HL-60/S4 (cell line): ENCODE measurements around the gene RAC2.
"Not testable (repeated sequence)": the region's sequence is repeated elsewhere in the genome, so short reads cannot be mapped to it uniquely, and the experiment has no call there.

ENCODE experiments used
- in situ Hi-C: fragments of 300-500 bp; cut with MboI; formaldehyde crosslinking; loops from 2 replicates; pipeline ENCODE4 v1.14.3; 2022; ENCODE audit warnings: low sequenced_read_pairs

Gene RAC2

GRCh38 chr22:37258005-37258752 lies 14.1 kb upstream of the RAC2 start:
- in situ Hi-C loops = no loop called here

DNA sequence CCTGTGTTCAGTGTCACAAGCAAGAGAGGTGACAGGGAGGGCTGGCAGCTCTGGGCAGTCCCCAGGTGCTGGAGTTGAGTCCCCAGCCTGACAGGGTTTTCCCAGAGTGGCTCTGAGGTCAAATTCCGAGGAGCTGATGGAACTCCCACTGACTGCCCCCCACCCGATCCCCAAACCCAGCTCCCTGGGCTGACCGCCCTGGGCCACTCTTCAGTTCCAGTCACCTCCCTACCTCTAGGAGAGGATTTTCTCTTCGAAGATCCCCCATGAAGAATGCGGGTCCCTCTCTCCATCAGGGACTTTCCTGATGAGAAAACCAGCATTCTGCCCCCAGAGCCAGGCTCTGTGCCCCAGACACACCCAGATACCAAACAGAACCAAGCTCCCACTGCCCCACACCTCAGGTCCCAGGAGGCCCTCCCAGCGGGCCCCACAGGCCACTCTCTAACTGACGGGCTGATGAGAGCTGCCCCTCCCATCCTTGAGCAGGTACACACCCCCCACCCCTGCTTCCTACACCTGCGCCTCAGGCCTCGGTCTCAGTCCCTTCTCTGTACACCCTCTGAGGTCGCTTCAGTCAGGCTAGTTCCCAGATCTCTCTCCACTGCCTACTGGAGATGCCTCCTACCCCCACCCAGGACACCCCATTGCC lies 12.1 kb upstream of the RAC2 start:
- in situ Hi-C loops = no loop called here

GRCh38 chr22:37255558-37256006 lies 11.5 kb upstream of the RAC2 start:
- in situ Hi-C loops = no loop called here

GRCh38 chr22:37254867-37255233 lies 10.8 kb upstream of the RAC2 start:
- in situ Hi-C loops = no loop called here

DNA sequence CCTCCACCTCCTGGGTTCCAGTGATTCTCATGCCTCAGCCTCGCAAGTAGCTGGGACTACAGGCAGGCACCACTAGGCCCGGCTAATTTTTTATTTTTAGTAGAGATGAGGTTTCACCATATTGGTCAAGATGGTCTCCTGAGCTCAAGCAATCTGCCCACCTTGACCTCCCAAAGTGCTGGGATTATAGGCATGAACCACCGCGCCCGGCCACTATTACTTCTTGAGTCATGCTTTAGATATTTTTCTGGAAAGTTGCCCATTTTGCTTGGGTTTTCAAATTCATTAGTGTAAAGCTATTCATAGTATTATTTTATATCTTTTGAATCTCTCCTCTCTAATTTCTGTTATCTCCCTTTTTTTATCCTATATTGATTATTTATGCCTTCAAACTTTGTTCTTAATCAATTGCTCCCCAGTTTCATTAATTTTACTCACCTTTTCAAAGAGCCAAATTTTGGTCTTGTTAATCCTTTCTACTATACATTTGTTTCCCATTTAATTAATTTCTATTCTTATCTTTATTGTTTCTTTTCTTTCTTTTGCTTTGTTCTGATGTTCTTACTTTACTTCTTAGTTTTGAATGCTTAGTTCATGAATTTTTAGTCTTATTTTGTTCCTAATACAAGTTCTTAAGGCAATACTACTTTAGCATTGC lies 10.3 kb upstream of the RAC2 start:
- in situ Hi-C loops = no loop called here

DNA sequence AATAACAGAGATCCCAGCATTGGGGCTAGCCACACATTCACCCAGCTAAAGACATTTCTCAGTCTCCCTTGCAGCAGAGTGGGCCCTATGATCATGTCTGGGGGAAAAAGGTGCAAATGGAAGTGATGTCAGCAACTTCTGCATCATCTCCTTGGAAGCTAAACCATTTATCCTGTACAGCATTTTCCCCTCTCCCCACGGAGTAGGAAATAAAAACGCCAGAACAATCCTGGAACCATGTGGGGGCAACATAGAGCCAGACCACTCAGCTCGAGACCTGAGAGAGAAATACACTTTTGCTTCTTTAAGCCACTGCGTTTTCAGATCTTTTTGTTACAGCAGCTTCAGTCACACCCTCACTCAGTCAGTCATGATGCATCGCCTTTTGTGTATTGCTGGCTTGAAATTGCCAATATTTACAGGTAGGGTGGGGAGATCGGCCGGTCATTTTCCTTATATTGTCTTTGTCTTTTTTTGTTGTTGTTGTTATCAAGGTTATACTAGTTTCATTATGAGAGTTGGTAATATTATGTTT lies 9.1 kb upstream of the RAC2 start:
- in situ Hi-C loops = no loop called here

- in situ Hi-C loops = not testable (repeated sequence)
Observed at GRCh38 chr22:37251836-37252235, 7.8 kb upstream of the RAC2 start.

- in situ Hi-C loops = no loop called here
Observed at GRCh38 chr22:37249986-37250385, 5.9 kb upstream of the RAC2 start.

- in situ Hi-C loops = no loop called here
Observed at GRCh38 chr22:37248251-37248650, 4.2 kb upstream of the RAC2 start.

DNA sequence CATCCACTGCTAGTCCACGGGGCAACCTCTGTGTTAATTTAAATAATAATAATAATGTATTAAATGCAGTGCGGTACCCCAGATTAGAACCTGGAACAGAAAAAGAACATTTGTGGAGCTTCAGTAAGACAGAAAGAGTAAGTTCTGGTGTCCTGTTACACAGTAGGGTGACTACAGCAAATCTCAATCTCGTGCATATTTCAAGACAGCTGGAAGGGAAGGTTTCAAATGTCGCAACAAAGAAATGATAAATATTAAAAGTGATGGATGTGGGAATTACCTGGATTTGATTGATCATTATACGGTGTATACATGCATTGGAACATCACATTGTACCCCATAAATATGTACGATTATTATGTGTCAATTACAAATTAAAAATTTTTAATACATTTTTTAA lies 1.7 kb upstream of the RAC2 start:
- in situ Hi-C loops = no loop called here

DNA sequence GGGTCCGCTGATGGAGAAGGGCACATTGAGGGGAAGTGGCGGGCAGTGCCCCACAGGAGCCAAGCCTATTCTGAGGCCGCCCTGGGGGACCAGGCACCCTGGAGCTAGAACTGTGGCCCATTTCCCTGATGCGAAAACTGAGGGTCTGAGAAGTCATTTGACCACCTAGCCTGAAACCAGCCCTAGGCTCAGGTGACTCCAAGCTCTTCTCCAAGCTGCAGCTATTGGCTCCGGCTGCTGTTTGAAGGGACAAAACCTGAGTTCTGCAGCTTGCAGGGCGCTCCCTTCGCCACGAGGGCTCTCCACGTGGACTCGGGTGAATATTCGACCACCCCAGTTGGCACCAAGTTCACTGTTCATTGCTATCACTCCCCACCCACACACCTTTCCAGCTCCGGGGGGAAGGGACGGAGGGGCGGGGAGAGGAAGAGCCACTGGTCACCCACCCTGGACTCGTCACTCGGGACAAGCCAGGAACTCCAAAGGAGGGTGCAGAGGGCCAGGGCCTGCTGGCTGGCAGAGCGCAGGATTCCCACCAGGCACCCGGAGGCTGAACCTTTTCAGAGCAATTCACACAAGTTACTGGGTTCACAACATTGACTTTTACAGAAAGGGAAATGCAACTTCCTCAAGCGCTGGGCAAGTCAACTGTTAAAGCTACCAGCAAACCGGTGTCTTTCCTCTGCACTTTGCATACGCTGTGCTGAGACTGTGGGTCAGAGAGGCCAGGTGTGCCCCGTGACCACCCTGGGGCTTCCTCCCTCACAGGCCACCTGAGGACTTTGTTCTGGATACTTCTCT lies 1.1 kb upstream of the RAC2 start:
- in situ Hi-C loops = no loop called here

DNA sequence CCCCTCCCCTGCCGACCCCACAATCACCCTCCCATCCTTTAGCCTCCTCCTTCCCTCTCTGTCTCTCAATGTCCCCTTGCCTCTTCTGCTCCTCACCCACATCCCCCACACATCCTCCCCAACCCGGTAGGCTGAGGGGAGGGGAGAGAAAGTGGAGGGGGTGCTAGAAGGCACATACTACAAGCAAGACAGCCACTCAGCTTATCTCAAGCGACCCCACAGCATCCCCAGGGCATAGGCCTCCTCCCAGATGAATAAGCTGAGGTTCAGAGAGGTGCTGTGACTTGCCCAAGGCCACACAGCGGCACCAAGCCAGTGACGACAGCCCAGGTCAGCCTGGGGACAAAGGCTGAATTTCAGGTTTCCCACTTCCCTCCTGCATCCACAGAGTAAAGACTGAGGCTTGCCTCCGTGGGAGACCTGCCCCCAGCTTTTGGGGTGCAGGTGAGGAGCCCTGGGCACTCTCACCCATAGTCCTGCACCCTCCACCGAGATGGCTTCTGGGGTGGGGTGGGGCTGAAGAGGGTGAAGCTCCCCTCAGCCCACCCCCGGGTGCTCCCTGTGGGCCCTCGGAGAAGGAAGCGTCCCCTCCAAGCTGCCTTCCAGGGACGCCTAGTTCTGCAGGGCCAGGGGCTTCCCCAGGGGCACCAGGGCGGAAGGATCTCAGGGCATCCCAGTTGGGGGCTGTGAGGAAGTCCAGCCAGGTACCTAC lies 511 bp downstream of the RAC2 start:
- in situ Hi-C loops = no loop called here

DNA sequence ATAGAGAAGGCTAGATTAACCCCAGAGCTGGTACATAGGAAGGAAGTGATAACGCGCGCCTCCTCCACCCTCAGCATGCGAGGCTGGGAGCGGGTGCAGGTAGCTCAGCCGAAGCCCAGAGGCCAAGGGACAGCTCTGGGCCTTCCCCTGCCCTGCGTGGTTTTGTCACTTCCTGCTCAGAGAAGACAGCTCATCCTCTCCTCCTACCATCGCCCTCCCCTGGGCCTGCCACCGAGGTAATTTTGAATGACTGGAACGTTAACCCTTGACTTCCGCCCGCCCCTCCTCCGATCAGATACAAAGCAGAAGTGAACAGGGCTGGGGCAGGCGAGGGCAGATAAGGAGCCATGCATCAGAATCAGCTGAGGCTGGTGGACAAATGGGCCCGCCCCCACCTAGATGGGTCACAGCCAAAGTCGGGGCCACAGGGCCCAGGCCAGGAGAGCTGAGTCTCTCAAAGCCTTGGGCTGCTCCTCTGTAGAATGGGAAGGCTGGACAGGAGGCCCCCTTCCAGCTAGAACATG lies 1.6 kb downstream of the RAC2 start:
- in situ Hi-C loops = no loop called here

- in situ Hi-C loops = no loop called here
Observed at GRCh38 chr22:37241351-37242142, 2.5 kb downstream of the RAC2 start.

DNA sequence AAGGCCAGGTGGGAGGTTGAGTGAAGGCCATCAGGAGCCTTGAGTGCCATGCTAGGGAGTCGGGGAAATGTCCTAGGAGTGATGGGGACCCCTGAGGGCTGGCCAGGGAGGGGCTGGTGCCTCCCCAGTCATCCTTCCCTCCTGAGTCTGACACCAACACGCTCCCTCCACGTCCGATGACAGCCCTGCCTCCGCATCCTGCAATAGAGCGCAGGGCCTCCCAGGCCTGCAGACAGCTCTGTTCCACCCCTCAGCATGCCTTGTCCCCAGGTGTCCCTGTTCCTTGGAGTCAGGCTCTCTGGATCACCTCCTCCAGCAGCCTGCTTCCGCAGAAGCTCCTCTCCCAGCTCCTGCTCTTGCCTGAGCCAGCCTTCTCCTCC lies 3.1 kb downstream of the RAC2 start:
- in situ Hi-C loops = no loop called here

DNA sequence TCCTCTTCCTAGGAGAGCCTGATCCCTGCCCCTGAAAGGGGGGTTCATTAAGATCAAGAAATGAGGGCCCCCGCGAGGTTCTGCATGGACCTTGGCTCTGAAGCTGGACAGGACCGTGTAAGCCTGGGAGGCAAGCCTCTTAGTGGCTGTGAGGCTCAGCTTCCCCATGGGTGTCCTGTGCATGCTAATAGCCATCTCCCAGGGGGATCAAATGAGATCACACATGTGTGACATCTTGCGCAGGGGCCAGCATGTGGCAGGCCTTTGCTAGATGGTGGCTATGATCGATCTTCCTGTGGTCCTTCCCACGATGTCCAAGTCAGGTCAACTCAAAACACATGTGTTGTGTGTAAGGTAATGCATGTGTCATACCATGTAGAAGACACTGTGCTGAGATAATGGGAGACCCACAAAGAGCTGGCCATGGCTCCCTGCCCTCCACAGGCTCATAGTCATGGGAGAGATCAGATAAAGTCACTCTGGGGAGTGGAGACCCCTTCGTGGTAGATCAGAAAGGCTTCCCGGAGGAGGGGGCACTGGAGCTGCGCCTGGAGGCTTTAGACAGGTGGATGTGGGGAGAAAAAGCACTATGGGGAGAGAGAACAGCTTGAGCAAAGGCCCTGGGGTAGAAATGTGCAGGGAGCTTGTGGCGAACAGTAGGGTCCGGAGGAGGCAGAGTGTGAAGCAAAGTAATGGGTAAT lies 3.7 kb downstream of the RAC2 start:
- in situ Hi-C loops = no loop called here

- in situ Hi-C loops = no loop called here
Observed at GRCh38 chr22:37239336-37240239, 4.5 kb downstream of the RAC2 start.
